Natural killer cell (primary cell): ENCODE data around the gene ADAM10. TPM values are rescaled to one million over a fixed set of nuclear protein-coding genes. Genes with fewer than 3 reads are reported as not detected.
A peak's percentile ranks its signal among the peaks of the same experiment; 100 is the strongest.

Experiments used
- ATAC-seq, 3 donors: fragments of 150-1000 bp in 2 of 3; fragments of 200-7000 bp in 1 of 3; cut with Tn5 transposase; 1 replicate in 1 of 3; 2 replicates in 2 of 3; pipeline ENCODE4 v1.10.0; 2021; ENCODE audit warnings: mild to moderate bottlenecking in 2 of 3, moderate library complexity in 2 of 3
- DNase-seq, 2 donors: peaks; one replicate each; pipeline versions ENCODE4 v3.0.0 to v3.0.0-alpha.2; 2013 to 2021; ENCODE audit warnings: mixed read lengths in 1 of 2
- H3K27ac ChIP-seq: one replicate; pipeline ENCODE4 v1.5.1; 2013; ENCODE audit warnings: mild to moderate bottlenecking, low read length
- H3K27me3 ChIP-seq: one replicate; pipeline ENCODE4 v1.6.1; 2013; ENCODE audit warnings: low read length; ENCODE audit not compliant: control insufficient read depth, insufficient read depth
- H3K36me3 ChIP-seq: one replicate; pipeline ENCODE4 v1.6.1; 2013; ENCODE audit warnings: low read length; ENCODE audit not compliant: control insufficient read depth, insufficient read depth
- H3K4me1 ChIP-seq: one replicate; pipeline ENCODE4 v1.6.1; 2013; ENCODE audit warnings: low read length; ENCODE audit not compliant: control insufficient read depth, insufficient read depth
- H3K4me3 ChIP-seq: one replicate; pipeline ENCODE4 v1.5.1; 2013; ENCODE audit warnings: low read length
- H3K9me3 ChIP-seq: one replicate; pipeline ENCODE4 v1.6.1; 2013; ENCODE audit warnings: low read length; ENCODE audit not compliant: control insufficient read depth, insufficient read depth
- H3K27ac Mint-ChIP-seq, 2 donors: one replicate each; pipeline ENCODE4 v1.8.0; 2022; ENCODE audit warnings: mild to moderate bottlenecking in 2 of 2, mixed read lengths in 2 of 2, moderate library complexity in 1 of 2
- H3K27me3 Mint-ChIP-seq, 2 donors: one replicate each; pipeline ENCODE4 v1.8.0; 2022; ENCODE audit warnings: low read depth in 2 of 2, mixed read lengths in 2 of 2
- H3K36me3 Mint-ChIP-seq: one replicate; pipeline ENCODE4 v1.8.0; 2022; ENCODE audit warnings: mixed read lengths
- H3K4me1 Mint-ChIP-seq, 2 donors: one replicate each; pipeline ENCODE4 v1.8.0; 2022; ENCODE audit warnings: mixed read lengths in 2 of 2
- H3K4me3 Mint-ChIP-seq: one replicate; pipeline ENCODE4 v1.8.0; 2022; ENCODE audit warnings: mild to moderate bottlenecking, moderate library complexity, mixed read lengths
- H3K9me3 Mint-ChIP-seq, 2 donors: one replicate each; pipeline ENCODE4 v1.8.0; 2022; ENCODE audit warnings: mixed read lengths in 2 of 2
- WGBS: methylation state at CpG from one replicate; pipeline ENCODE4 v1.1.7; 2013; ENCODE audit warnings: missing lambda C conversion rate; ENCODE audit not compliant: insufficient coverage; 5-methylcytosine and 5-hydroxymethylcytosine counted together
- intact Hi-C: fragments of 100-400 bp; cut with micrococcal nuclease; formaldehyde crosslinking; loops from one replicate; pipeline ENCODE4 v1.14.2; 2022
- total RNA-seq, 4 donors: library from RNA; stranded (reverse); fragments of 120-200 nt in 1 of 4; gene quantifications; one replicate each; pipeline versions ENCODE4 v1.2.3 to v1.2.4, GENCODE V29; 2013 to 2022
- TF ChIP-seq, protein P1 (sequence below): fragments of 200-600 bp; IDR thresholded peaks from one replicate; pipeline ENCODE4 v1.8.0; 2022; ENCODE audit warnings: antibody characterized with exemption

ADAM10 gene, protein sequence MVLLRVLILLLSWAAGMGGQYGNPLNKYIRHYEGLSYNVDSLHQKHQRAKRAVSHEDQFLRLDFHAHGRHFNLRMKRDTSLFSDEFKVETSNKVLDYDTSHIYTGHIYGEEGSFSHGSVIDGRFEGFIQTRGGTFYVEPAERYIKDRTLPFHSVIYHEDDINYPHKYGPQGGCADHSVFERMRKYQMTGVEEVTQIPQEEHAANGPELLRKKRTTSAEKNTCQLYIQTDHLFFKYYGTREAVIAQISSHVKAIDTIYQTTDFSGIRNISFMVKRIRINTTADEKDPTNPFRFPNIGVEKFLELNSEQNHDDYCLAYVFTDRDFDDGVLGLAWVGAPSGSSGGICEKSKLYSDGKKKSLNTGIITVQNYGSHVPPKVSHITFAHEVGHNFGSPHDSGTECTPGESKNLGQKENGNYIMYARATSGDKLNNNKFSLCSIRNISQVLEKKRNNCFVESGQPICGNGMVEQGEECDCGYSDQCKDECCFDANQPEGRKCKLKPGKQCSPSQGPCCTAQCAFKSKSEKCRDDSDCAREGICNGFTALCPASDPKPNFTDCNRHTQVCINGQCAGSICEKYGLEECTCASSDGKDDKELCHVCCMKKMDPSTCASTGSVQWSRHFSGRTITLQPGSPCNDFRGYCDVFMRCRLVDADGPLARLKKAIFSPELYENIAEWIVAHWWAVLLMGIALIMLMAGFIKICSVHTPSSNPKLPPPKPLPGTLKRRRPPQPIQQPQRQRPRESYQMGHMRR
- 100 to 1,000 TPM; 223 to 297 (median 259) TPM for total RNA-seq
- total RNA-seq (2013): 198 TPM

- Mint-ChIP-seq H3K4me3 (peak within 1 kb of the TSS; percentile 98), H3K9me3 (no peaks in the 10 kb centered on the region), H3K27me3 (no peaks in the 10 kb centered on the region), H3K4me1 (peaks cover 43 to 45% of the 10 kb centered on the region in 2 donors), H3K36me3 (no peaks in the 10 kb centered on the region), H3K27ac (peak within 1 kb of the TSS; percentile 94 to 97)
- intact Hi-C loops: loop anchor here (2.0 to 10.0 kb wide), 4 partner anchors 21 to 275 kb away; partner anchors contain the start of gene MINDY2
- peaks cover 13% of the 10 kb centered on the region for H3K4me1 ChIP-seq
- peak within 1 kb of the TSS; percentile 97 for H3K27ac ChIP-seq
- WGBS: under 1% methylated on average over 62 of the region's 62 CpGs
- ATAC-seq (peak; percentile 88 to 97 (median 92)), DNase-seq (peak; percentile 90 to 98)
- no peaks in the 10 kb centered on the region for H3K36me3 ChIP-seq
- TF ChIP-seq, protein P1, sequence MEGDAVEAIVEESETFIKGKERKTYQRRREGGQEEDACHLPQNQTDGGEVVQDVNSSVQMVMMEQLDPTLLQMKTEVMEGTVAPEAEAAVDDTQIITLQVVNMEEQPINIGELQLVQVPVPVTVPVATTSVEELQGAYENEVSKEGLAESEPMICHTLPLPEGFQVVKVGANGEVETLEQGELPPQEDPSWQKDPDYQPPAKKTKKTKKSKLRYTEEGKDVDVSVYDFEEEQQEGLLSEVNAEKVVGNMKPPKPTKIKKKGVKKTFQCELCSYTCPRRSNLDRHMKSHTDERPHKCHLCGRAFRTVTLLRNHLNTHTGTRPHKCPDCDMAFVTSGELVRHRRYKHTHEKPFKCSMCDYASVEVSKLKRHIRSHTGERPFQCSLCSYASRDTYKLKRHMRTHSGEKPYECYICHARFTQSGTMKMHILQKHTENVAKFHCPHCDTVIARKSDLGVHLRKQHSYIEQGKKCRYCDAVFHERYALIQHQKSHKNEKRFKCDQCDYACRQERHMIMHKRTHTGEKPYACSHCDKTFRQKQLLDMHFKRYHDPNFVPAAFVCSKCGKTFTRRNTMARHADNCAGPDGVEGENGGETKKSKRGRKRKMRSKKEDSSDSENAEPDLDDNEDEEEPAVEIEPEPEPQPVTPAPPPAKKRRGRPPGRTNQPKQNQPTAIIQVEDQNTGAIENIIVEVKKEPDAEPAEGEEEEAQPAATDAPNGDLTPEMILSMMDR: no peak
- H3K9me3 ChIP-seq: no peaks in the 10 kb centered on the region
- H3K4me3 ChIP-seq: peak within 1 kb of the TSS; percentile 100
- H3K27me3 ChIP-seq: no peaks in the 10 kb centered on the region
These were observed at the start of gene ADAM10 for GRCh38 chr15:58749532-58750337. TSS of gene ADAM10 (minus strand) at chr15:58749707. CDS start at chr15:58749534, 173 bp downstream.

DNA sequence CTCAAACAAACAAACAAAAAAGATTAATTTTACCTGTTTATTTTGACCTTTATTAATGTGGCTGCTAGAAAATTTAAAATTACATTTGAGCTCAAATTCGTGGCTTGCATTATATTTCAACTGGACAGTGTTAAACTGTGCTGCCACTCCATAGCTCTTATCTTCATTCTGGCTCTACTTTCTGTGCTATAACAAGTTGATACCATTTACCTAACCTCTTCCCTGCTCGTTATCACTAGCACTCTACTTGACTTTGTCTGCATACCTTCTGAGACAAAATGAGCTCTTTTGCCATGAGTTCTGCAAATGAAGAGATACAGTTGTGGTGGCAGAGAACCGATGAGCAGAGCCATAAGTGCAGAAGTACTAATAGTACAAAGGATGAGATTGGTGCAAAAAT, 48.0 kb upstream of the ADAM10 start:
- Histone ChIP-seq H3K4me1 (peaks cover 2% of the 10 kb centered on the region), H3K27ac (no peak overlapping the region), H3K36me3 (peaks cover 1% of the 10 kb centered on the region), H3K27me3 (no peaks in the 10 kb centered on the region), H3K4me3 (no peak overlapping the region), H3K9me3 (no peaks in the 10 kb centered on the region)
- Mint-ChIP-seq H3K27me3 (no peaks in the 10 kb centered on the region), H3K9me3 (no peaks in the 10 kb centered on the region), H3K4me1 (peaks cover 32 to 37% of the 10 kb centered on the region in 2 donors), H3K36me3 (no peaks in the 10 kb centered on the region), H3K27ac (no peak overlapping the region), H3K4me3 (no peak overlapping the region)
- DNase-seq (no peak), ATAC-seq (no peak)
- TF ChIP-seq, protein P1: no peak
- 93% methylated on average over 3 of the region's 3 CpGs for WGBS
- intact Hi-C loops: no loop called here

GRCh38 chr15:58795825-58796224, 46.3 kb upstream of the ADAM10 start:
- Mint-ChIP-seq H3K36me3 (no peaks in the 10 kb centered on the region), H3K27me3 (no peaks in the 10 kb centered on the region), H3K9me3 (no peaks in the 10 kb centered on the region), H3K4me1 (peaks cover 32 to 37% of the 10 kb centered on the region in 2 donors), H3K27ac (peak overlapping the region in 1 of 2 donors; percentile 1), H3K4me3 (no peak overlapping the region)
- Histone ChIP-seq H3K9me3 (no peaks in the 10 kb centered on the region), H3K4me1 (peaks cover 2% of the 10 kb centered on the region), H3K27me3 (no peaks in the 10 kb centered on the region), H3K4me3 (no peak overlapping the region), H3K36me3 (no peaks in the 10 kb centered on the region), H3K27ac (no peak overlapping the region)
- DNase-seq (no peak), ATAC-seq (no peak)
- TF ChIP-seq, protein P1: no peak
- WGBS: 62% methylated on average over 2 of the region's 2 CpGs
- intact Hi-C loops: no loop called here
